Lung (tissue), 12 donors: Measurements from ENCODE around the gene DNAJC15. TPM values are rescaled to one million over a fixed set of nuclear protein-coding genes. Genes with fewer than 3 reads are reported as not detected.
"Not testable (repeated sequence)": the region's sequence is repeated elsewhere in the genome, so short reads cannot be mapped to it uniquely, and the experiment has no call there.

ENCODE experiments used
- ATAC-seq: fragments of 200-7000 bp; cut with Tn5 transposase; one replicate; pipeline ENCODE4 v1.9.1; 2020; ENCODE audit warnings: moderate number of reproducible peaks; ENCODE audit not compliant: insufficient read depth, low FRiP score
- DNase-seq, 3 donors: peaks; one replicate each; pipeline ENCODE4 v3.0.0-alpha.2; 2013 to 2017
- H3K27ac ChIP-seq, 2 donors: one replicate each; pipeline ENCODE4 v1.5.1; 2013; ENCODE audit warnings: mild to moderate bottlenecking in 2 of 2, moderate library complexity in 2 of 2, control low read depth in 1 of 2, inconsistent platforms in 1 of 2, low read depth in 1 of 2, low read length in 1 of 2
- H3K27me3 ChIP-seq, 3 donors: one replicate each; pipeline ENCODE4 v1.5.1; 2013; ENCODE audit warnings: low read length in 2 of 3; ENCODE audit not compliant: control insufficient read depth in 3 of 3, insufficient read depth in 3 of 3
- H3K36me3 ChIP-seq, 4 donors: one replicate each; pipeline ENCODE4 v1.5.1; 2013; ENCODE audit warnings: low read length in 4 of 4, mild to moderate bottlenecking in 1 of 4, moderate library complexity in 1 of 4; ENCODE audit not compliant: control insufficient read depth in 4 of 4, insufficient read depth in 4 of 4
- H3K4me1 ChIP-seq, 5 donors: one replicate each; pipeline ENCODE4 v1.5.1; 2013; ENCODE audit warnings: low read length in 5 of 5, mild to moderate bottlenecking in 2 of 5, moderate library complexity in 1 of 5; ENCODE audit not compliant: control insufficient read depth in 5 of 5, insufficient read depth in 5 of 5
- H3K4me3 ChIP-seq: one replicate; pipeline ENCODE4 v1.5.1; 2013; ENCODE audit warnings: mild to moderate bottlenecking, control low read depth, moderate library complexity
- H3K9ac ChIP-seq, 2 donors: one replicate each; pipeline ENCODE4 v1.5.1; 2013; ENCODE audit warnings: low read length in 2 of 2, control low read depth in 1 of 2; ENCODE audit not compliant: insufficient read depth in 1 of 2
- H3K9me3 ChIP-seq, 4 donors: one replicate each; pipeline ENCODE4 v1.5.1; 2013; ENCODE audit warnings: low read length in 3 of 4, mild to moderate bottlenecking in 1 of 4, moderate library complexity in 1 of 4; ENCODE audit not compliant: control insufficient read depth in 4 of 4, insufficient read depth in 3 of 4
- WGBS, 2 donors: extraction: QIAGEN DNeasy Blood & Tissue Kit; methylation state at CpG; one replicate each; pipeline ENCODE4 v1.1.7; 2013; 5-methylcytosine and 5-hydroxymethylcytosine counted together
- polyA plus RNA-seq, 2 donors: library from polyadenylated mRNA; stranded (reverse); fragments of 200-250 nt; gene quantifications; one replicate each; pipeline ENCODE4 v1.2.1, GENCODE V29; 2013
- total RNA-seq, 2 donors: library from RNA; depleted of rRNA in 1 of 2; stranded (reverse); fragments of >200 nt in 1 of 2; gene quantifications; one replicate each; pipeline ENCODE4 v1.2.1, GENCODE V29; 2014 to 2021
- TF ChIP-seq, protein P1 (sequence below): IDR thresholded peaks from 2 replicates; pipeline ENCODE4 v1.5.1; 2012; ENCODE audit warnings: mild to moderate bottlenecking; ENCODE audit errors: control extremely low read depth, extremely low read depth
- donor health status: control.
- donor health status: control.
- donor health status: Bipolar disorder and iron deficiency.
- donor health status: healthy.
- donor health status: DM: yes; HTN: yes; CAD: no.

DNAJC15 gene
- total and polyA plus RNA-seq, 4 donors = 16.8 to 21.8 (median 19.2) TPM

DNA sequence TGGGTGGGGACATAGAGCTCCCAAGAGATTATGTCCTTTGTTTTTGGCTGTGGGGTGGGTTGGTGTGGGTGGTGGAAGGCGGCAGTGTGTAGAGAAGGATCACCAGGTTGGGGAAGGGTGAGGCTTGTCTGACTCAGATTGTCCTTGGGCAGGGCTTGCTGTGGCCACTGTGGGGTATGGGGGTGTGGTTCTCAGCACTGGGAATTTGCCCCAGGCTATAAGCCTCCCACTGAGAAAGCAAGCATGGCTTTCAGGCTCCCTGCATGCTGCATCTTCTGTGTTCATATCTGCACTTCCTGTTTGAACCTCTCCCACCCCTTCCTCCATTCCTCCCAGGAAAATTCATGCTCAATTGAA is 34.9 kb downstream of the DNAJC15 start:
- Histone ChIP-seq H3K4me1 (peaks cover 0 to 29% (median 5%) of the 10 kb centered on the region in 5 donors), H3K4me3 (no peak overlapping the region), H3K9me3 (no peaks in the 10 kb centered on the region), H3K27ac (peak overlapping the region; percentile 2 to 41), H3K36me3 (no peaks in the 10 kb centered on the region), H3K27me3 (no peaks in the 10 kb centered on the region), H3K9ac (no peak overlapping the region)
- 74 to 90% methylated on average over 1 of the region's 1 CpG for WGBS, 2 donors
- TF ChIP-seq, protein P1, sequence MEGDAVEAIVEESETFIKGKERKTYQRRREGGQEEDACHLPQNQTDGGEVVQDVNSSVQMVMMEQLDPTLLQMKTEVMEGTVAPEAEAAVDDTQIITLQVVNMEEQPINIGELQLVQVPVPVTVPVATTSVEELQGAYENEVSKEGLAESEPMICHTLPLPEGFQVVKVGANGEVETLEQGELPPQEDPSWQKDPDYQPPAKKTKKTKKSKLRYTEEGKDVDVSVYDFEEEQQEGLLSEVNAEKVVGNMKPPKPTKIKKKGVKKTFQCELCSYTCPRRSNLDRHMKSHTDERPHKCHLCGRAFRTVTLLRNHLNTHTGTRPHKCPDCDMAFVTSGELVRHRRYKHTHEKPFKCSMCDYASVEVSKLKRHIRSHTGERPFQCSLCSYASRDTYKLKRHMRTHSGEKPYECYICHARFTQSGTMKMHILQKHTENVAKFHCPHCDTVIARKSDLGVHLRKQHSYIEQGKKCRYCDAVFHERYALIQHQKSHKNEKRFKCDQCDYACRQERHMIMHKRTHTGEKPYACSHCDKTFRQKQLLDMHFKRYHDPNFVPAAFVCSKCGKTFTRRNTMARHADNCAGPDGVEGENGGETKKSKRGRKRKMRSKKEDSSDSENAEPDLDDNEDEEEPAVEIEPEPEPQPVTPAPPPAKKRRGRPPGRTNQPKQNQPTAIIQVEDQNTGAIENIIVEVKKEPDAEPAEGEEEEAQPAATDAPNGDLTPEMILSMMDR = no peak
- no peak for ATAC-seq
- no peak for DNase-seq

DNA sequence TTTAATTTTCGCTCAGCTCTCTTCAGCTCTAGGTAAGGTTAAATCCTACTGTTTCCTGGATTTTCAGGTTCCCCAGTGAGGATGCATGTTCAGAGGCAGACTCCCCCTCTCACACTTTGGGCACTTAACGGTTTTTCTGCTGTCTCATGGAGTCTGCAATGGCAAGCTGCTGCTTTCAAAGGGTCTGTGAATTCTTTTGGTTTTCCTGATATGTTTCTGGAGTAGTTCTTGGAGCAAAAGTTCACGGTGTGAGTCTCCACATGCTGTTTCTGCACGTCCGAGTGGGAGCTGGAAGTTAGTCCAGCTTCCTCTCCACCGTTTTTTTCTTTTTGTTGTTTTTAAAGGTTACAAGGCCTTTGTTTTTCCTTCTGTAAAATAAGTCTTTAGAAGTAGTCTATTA is 35.4 kb downstream of the DNAJC15 start:
- no peaks in the 10 kb centered on the region for H3K36me3 ChIP-seq
- no peaks in the 10 kb centered on the region for H3K27me3 ChIP-seq
- no peak overlapping the region for H3K9ac ChIP-seq
- H3K4me1 ChIP-seq = peaks cover 0 to 27% (median 5%) of the 10 kb centered on the region in 5 donors
- H3K27ac ChIP-seq = peak overlapping the region in 1 of 2 donors; percentile 41
- H3K4me3 ChIP-seq = no peak overlapping the region
- DNase-seq (no peak), ATAC-seq (no peak)
- TF ChIP-seq, protein P1 = no peak
- H3K9me3 ChIP-seq = no peaks in the 10 kb centered on the region
- 74 to 80% methylated on average over 6 of the region's 6 CpGs for WGBS, 2 donors

DNA sequence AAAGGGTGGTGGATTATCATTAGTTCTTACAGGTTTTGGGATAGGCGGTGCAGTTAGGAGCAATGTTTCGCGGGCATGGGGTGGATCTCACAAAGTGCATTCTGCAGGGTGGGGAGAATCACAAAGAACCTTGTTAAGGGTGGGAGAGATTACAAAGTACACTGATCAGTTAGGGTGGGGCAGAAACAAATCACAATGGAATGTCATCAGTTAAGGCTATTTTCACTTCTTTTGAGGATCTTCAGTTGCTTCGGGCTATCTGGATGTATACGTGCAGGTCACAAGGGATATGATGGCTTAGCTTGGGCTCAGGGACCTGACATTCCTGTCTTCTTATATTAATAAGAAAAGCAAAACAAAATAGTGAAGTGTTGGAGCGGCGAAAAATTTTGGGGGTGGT is 36.4 kb downstream of the DNAJC15 start:
- peaks cover 0 to 29% (median 5%) of the 10 kb centered on the region in 5 donors for H3K4me1 ChIP-seq
- H3K27ac ChIP-seq, H3K27me3 ChIP-seq, DNase-seq, ATAC-seq, H3K36me3 ChIP-seq, H3K9ac ChIP-seq, H3K9me3 ChIP-seq, H3K4me3 ChIP-seq: not testable (repeated sequence)
- 97 to 98% methylated on average over 7 of the region's 7 CpGs for WGBS, 2 donors

DNA sequence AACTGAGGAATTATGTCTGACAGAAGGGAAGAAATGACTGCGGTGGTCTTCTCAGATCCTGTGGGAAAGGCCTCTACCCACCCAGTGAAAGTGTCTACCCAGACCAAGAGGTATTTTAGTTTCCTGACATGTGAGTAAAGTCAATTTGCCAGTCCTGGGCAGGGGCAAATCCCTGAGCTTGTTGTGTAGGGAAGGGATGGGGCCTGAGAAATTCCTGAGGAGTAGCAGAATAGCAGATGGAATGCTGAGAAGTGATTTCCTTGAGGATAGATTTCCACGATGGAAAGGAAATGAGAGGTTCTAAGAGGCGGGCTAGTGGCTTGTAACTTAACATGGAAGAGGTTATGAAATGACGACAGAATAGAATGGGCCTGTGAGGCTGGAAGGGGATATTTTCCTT is 37.4 kb downstream of the DNAJC15 start:
- H3K9ac ChIP-seq, H3K27ac ChIP-seq, H3K27me3 ChIP-seq, H3K9me3 ChIP-seq, DNase-seq, H3K36me3 ChIP-seq, H3K4me3 ChIP-seq, ATAC-seq: not testable (repeated sequence)
- peaks cover 0 to 27% (median 5%) of the 10 kb centered on the region in 5 donors for H3K4me1 ChIP-seq
- 83% methylated on average over 4 of the region's 4 CpGs for WGBS, 2 donors
